Subcutaneous abdominal adipose tissue (tissue), 5 donors: ENCODE measurements around the gene CDHR3.
"Not testable (repeated sequence)": the region's sequence is repeated elsewhere in the genome, so short reads cannot be mapped to it uniquely, and the experiment has no call there.

Experiments
- H3K27ac ChIP-seq: one replicate; pipeline ENCODE4 v1.7.0; 2013; ENCODE audit warnings: low read depth, mild to moderate bottlenecking, inconsistent platforms, low read length, moderate library complexity
- H3K27me3 ChIP-seq, 5 donors: one replicate each; pipeline ENCODE4 v1.7.0; 2013; ENCODE audit warnings: low read length in 5 of 5, inconsistent platforms in 1 of 5; ENCODE audit not compliant: control insufficient read depth in 5 of 5, insufficient read depth in 4 of 5
- H3K36me3 ChIP-seq, 5 donors: one replicate each; pipeline ENCODE4 v1.7.0; 2013; ENCODE audit warnings: low read length in 5 of 5; ENCODE audit not compliant: control insufficient read depth in 5 of 5, insufficient read depth in 5 of 5
- H3K4me1 ChIP-seq, 5 donors: one replicate each; pipeline ENCODE4 v1.7.0; 2013; ENCODE audit warnings: low read length in 5 of 5, mild to moderate bottlenecking in 3 of 5, moderate library complexity in 1 of 5; ENCODE audit not compliant: control insufficient read depth in 5 of 5, insufficient read depth in 5 of 5
- H3K4me3 ChIP-seq, 5 donors: one replicate each; pipeline ENCODE4 v1.7.0; 2013; ENCODE audit warnings: low read length in 5 of 5, low read depth in 1 of 5
- H3K9ac ChIP-seq, 5 donors: one replicate each; pipeline ENCODE4 v1.7.0; 2013; ENCODE audit warnings: low read length in 5 of 5, mild to moderate bottlenecking in 4 of 5, moderate library complexity in 3 of 5
- H3K9me3 ChIP-seq, 5 donors: one replicate each; pipeline ENCODE4 v1.7.0; 2013; ENCODE audit warnings: low read length in 5 of 5; ENCODE audit not compliant: control insufficient read depth in 5 of 5
- donor health status: healthy.
- donor health status: healthy.
- donor health status: healthy.
- donor health status: healthy.
- donor health status: healthy.

Gene CDHR3

GRCh38 chr7:105935250-105935649, 27.8 kb upstream of the CDHR3 start:
- Histone ChIP-seq H3K9me3 (no peaks in the 10 kb centered on the region), H3K27me3 (no peaks in the 10 kb centered on the region), H3K4me1 (peaks cover 0 to 23% (median 20%) of the 10 kb centered on the region in 5 donors), H3K27ac (no peak overlapping the region), H3K9ac (no peak overlapping the region), H3K4me3 (no peak overlapping the region), H3K36me3 (no peaks in the 10 kb centered on the region)

- Histone ChIP-seq H3K9me3 (no peaks in the 10 kb centered on the region), H3K36me3 (no peaks in the 10 kb centered on the region), H3K27me3 (no peaks in the 10 kb centered on the region), H3K9ac (no peak overlapping the region), H3K4me1 (peaks cover 0 to 18% (median 14%) of the 10 kb centered on the region in 5 donors), H3K4me3 (no peak overlapping the region), H3K27ac (no peak overlapping the region)
Measured at GRCh38 chr7:105937411-105937810, 25.7 kb upstream of the CDHR3 start.

- no peak overlapping the region for H3K9ac ChIP-seq
- H3K4me1 ChIP-seq, result peaks cover 0 to 2% (median 0%) of the 10 kb centered on the region in 5 donors
- H3K27me3 ChIP-seq, result no peaks in the 10 kb centered on the region
- H3K36me3 ChIP-seq, result no peaks in the 10 kb centered on the region
- H3K27ac ChIP-seq, result no peak overlapping the region
- no peak overlapping the region for H3K4me3 ChIP-seq
- H3K9me3 ChIP-seq, result no peaks in the 10 kb centered on the region
Measured at GRCh38 chr7:105940109-105940508, 23.0 kb upstream of the CDHR3 start.

GRCh38 chr7:105941596-105941995, 21.5 kb upstream of the CDHR3 start:
- Histone ChIP-seq H3K4me1 (no peaks in the 10 kb centered on the region), H3K9me3 (no peaks in the 10 kb centered on the region), H3K36me3 (no peaks in the 10 kb centered on the region), H3K4me3 (no peak overlapping the region), H3K27me3 (no peaks in the 10 kb centered on the region), H3K27ac (no peak overlapping the region), H3K9ac (no peak overlapping the region)

- Histone ChIP-seq H3K4me1 (no peaks in the 10 kb centered on the region), H3K9me3 (no peaks in the 10 kb centered on the region), H3K36me3 (no peaks in the 10 kb centered on the region), H3K27ac (no peak overlapping the region), H3K9ac (no peak overlapping the region), H3K4me3 (no peak overlapping the region), H3K27me3 (no peaks in the 10 kb centered on the region)
Measured at GRCh38 chr7:105943486-105943885, 19.6 kb upstream of the CDHR3 start.

GRCh38 chr7:105945848-105946247, 17.2 kb upstream of the CDHR3 start:
- Histone ChIP-seq H3K9me3 (no peaks in the 10 kb centered on the region), H3K27me3 (no peaks in the 10 kb centered on the region), H3K4me3 (no peak overlapping the region), H3K36me3 (no peaks in the 10 kb centered on the region), H3K9ac (no peak overlapping the region), H3K27ac (no peak overlapping the region), H3K4me1 (no peaks in the 10 kb centered on the region)

GRCh38 chr7:105951597-105951996, 11.5 kb upstream of the CDHR3 start:
- Histone ChIP-seq H3K4me1 (peaks cover 0 to 7% (median 0%) of the 10 kb centered on the region in 5 donors), H3K4me3 (no peak overlapping the region), H3K9ac (no peak overlapping the region), H3K9me3 (peaks cover 0 to 10% (median 7%) of the 10 kb centered on the region in 5 donors), H3K27ac (no peak overlapping the region), H3K36me3 (no peaks in the 10 kb centered on the region), H3K27me3 (no peaks in the 10 kb centered on the region)

- H3K27me3 ChIP-seq, result no peaks in the 10 kb centered on the region
- peaks cover 0 to 7% (median 0%) of the 10 kb centered on the region in 5 donors for H3K4me1 ChIP-seq
- no peak overlapping the region for H3K9ac ChIP-seq
- no peak overlapping the region for H3K27ac ChIP-seq
- H3K9me3 ChIP-seq, result peaks cover 0 to 10% (median 7%) of the 10 kb centered on the region in 5 donors
- H3K4me3 ChIP-seq, result peak overlapping the region in 1 of 5 donors; percentile 18
- H3K36me3 ChIP-seq, result no peaks in the 10 kb centered on the region
Measured at GRCh38 chr7:105952917-105953595, 10.0 kb upstream of the CDHR3 start.

- Histone ChIP-seq H3K4me3 (no peak overlapping the region), H3K27me3 (no peaks in the 10 kb centered on the region), H3K36me3 (no peaks in the 10 kb centered on the region), H3K4me1 (peaks cover 0 to 7% (median 0%) of the 10 kb centered on the region in 5 donors), H3K27ac (no peak overlapping the region), H3K9me3 (peaks cover 0 to 10% (median 7%) of the 10 kb centered on the region in 5 donors), H3K9ac (no peak overlapping the region)
Measured at GRCh38 chr7:105954711-105955110, 8.4 kb upstream of the CDHR3 start.

- not testable (repeated sequence) for H3K27me3 ChIP-seq, H3K4me3 ChIP-seq, H3K27ac ChIP-seq, H3K36me3 ChIP-seq, H3K9ac ChIP-seq, H3K4me1 ChIP-seq, H3K9me3 ChIP-seq
Measured at GRCh38 chr7:105955651-105956466, 7.2 kb upstream of the CDHR3 start.
